Right forelimb (tissue), 1 donor: ENCODE measurements around the gene VPS37B.
"Not testable (repeated sequence)": the region's sequence is repeated elsewhere in the genome, so short reads cannot be mapped to it uniquely, and the experiment has no call there.

ENCODE experiments used
- DNase-seq: peaks from one replicate; pipeline ENCODE4 v3.0.0-alpha.2; 2018

VPS37B gene, protein sequence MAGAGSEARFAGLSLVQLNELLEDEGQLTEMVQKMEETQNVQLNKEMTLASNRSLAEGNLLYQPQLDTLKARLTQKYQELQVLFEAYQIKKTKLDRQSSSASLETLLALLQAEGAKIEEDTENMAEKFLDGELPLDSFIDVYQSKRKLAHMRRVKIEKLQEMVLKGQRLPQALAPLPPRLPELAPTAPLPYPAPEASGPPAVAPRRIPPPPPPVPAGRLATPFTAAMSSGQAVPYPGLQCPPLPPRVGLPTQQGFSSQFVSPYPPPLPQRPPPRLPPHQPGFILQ

DNA sequence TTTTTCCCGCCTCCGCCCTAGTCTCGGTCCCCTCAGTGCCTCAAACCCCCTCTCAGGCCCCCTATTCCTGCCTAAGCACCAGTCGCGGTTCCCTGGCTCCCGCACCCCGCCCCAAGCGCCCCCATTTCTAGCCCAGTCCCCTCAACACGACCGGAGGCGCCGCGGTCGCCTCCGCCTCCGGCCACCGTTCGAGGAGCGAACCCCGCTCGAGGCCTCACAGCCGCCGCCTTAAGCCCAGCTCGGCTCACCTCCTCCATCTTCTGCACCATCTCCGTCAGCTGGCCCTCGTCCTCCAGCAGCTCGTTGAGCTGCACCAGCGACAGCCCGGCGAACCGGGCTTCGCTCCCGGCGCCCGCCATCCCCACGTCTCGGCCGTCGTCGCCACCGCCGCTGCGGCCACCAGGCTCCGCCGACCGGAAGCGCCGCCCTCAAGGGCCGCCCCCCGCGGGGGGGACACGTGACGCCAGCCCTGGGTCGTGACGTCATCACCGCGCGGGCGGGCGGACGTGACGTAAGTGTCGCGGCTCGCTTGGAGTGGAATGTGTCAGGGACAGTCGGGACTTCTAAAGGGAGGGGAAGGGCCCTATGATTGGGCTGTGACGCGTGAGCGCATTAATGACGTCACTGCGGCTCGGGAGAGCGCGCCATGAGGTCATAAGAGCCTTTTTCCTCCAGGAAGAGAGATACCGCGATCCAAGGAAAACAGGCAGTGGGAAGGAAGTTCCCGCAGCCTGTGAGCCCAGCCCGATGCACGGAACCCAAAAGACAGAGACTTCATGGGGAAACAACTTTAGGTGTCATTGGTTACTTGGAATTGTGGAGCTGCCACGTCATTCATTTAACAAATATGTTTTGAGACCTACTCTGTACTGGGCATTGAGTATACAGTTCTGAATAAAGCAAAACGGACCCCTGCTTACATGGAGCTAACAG is at the start of gene VPS37B:
Gene VPS37B, minus strand, starts transcription at position 421 of the 933 bp plus-strand sequence. Its CDS starts 62 bp downstream, at position 359.
- peak; percentile 93 for DNase-seq

DNA sequence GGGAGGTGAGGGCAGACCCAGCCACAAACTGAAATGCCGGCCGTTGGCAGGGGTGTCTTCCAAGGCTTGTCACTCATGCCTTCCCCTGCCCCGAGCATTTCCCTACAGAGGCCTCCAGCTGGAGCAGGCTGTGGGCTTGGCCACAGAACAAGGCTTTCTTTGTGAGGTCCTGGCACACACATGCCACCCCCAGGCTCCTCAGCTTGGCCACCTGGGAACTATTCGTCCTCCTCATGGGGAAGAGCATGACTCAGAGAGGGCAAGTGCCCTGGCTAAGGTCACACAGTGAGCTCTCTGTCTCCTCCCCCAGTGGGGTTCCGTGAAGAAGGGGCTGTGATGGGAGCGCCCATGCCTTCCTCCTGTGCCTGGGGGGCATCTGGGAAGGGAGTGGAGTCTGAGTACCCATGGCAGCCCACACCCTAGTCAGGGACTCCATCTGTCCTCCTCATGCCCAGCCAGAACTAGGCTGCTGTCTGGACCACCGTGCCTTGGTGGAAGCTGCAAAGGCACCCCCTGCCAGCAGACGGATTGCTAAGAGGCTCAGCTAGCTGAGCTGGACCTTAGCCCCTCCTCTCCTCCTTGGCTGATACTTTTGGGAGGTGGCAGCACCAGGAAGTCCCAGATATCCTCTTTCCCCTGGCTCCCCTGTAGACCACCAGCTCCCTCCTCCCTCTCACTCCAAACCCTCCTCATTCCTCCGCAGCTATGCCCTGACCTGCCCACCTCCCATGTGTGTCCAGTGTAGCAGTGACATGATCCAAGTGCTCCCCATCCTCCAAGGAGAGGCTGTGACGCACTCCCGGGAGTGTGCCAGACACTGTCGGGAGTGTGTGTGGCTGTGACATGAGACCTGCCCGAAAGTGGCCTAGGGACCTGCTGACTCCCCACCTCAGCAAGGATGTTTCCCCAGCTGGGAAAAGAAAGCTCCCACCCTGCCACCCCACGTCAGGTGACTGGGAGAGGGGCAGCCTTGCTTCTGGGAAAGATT is 49.0 kb upstream of the VPS37B start:
- peak; percentile 69 for DNase-seq

DNA sequence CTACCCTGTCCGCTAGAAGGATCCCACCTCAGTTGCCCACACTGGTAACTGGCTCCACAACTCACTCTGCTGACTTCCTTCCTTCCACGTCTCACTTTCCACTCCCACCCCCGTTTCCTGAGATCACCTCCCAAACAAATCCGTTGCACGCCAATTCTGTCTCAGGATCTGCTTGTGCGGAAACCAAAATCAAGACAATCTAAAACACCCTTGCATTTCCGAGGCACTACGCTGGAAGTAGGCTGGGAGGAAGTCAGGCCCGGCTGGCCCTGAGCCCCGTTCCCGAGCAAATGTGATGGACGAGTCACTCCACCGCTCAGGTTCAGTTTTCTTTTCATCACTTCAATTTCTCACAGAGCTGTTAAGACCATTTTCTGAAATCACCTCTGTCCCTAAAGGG is 47.3 kb upstream of the VPS37B start:
- DNase-seq, result no peak

DNA sequence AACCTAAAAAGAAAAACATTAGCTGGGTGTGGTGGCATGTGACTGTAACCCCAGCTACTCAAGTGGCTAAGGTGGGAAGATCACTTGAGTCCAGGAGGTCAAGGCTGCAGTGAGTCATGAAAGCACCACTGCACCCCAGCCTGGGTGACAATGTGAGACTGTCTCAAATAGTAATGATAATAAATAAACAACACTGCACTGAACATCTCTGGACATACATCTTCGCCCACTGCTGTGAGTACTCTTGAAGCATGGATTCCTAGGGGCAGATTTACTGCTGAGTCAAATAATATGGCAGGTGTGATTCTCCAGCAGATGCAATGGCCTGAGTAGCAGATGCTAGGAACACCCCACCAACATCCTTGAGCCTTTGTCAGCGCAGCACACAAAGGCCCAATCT is 46.7 kb upstream of the VPS37B start:
- DNase-seq, result no peak

DNA sequence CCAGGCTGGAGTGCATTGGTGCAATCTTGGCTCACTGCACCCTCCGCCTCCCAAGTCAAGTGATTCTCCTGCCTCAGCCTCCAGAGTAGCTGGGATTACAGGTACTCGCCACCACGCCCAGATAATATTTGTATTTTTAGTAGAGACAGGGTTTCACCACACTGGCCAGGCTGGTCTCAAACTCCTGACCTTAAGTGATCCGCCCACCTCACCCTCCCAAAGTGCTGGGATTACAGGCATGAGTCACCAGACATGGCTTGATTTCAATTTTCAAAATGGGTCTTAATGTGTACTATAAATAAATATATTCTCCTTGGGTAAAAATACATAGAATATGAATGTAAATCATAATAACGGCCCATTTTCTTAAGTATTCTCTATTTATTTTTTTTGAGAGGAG is 45.4 kb upstream of the VPS37B start:
- DNase-seq, result not testable (repeated sequence)

DNA sequence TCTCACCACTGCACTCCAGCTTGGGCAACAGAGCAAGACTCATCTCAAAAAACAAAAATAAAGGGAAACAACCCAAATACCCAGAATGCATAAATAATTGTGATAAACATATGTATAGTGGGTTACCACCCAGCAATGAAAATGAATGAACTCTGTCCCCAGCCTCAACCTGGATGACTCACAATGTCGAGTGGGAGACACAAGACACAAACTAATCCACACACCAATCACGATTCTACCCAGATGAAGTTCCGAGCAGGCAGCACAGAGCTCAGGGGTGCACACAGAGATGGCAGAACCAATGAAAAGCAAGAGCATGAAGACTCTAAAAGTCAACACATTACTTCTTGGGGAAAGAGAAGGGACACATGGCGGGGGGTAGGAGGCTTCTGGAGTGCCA is 43.2 kb upstream of the VPS37B start:
- DNase-seq, result no peak

DNA sequence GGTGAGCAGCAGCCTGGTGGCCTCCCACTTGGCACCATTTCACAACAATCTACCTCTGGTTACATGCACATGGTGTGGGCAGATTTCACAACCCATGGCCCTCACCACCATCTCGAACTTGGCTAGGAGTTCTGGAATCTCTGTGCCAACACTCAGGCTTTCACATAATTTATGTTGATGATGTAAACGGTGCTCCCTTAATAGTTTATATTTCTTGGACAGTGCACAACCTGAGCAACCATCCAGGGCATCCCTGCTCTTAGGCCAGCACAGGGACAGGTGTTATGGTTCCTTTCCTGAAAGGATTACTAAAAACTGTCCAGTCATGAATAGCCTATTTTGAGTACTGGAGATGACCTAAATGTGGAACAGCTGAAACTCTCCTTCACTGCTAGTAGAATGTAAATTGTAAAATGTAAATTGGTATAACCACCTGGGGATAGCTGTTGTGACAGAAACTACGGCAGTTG is 41.7 kb upstream of the VPS37B start:
- no peak for DNase-seq

DNA sequence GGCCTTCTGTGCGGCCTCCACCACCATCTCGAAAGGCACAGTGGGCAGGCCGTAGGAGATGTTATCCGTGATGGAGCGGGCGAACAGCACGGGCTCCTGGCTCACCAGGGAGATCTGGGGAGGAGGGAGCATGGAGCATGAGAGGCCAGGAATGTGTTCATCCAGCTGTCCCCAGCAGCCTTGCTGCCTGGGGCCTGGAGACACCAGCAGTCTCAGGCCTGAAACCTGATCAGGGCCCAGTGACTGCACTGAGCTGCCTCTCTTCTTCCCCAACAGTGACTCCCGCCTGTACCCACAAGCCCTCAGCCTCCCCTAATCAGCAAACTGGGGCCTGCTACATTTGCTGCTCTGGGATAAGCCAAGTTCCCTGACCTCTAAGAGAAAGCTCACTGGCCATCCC is 39.4 kb upstream of the VPS37B start:
- DNase-seq, result no peak

DNA sequence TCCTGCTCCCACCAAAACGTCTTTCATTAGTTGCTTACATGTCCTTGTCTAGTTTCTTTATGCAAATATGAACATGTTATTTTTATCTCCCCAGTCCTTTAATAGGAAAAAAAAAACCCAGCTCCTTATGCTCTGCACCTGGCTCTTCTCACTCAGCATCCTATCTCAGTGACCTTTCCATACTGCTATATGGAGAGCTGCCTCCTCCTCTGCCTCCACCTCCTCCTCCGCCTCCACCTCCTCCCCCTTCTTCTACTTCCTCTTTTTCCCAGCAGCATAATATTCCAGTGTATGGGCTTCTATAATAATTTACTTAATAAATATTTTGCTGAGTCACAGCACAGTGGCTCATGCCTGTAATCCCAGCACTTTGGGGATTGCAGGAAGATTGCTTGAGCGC is 38.8 kb upstream of the VPS37B start:
- no peak for DNase-seq

DNA sequence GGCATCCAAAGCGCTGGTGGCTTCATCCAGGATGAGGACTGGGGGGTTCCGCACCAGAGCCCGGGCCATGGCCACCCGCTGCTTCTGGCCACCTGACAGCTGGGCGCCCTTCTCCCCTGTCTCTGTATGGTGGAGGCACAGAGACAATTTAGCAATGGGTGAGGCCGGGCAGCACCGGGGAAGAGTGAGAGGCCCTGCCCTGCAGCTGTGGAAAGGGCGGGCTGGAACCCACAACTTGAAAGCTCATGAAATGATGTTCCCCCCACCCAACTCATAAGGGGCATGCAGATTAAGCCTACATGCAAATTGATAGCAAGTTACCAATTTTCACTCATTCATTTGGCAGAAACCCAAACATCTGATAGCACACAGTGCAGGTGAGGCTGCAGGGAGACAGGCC is 36.3 kb upstream of the VPS37B start:
- no peak for DNase-seq

DNA sequence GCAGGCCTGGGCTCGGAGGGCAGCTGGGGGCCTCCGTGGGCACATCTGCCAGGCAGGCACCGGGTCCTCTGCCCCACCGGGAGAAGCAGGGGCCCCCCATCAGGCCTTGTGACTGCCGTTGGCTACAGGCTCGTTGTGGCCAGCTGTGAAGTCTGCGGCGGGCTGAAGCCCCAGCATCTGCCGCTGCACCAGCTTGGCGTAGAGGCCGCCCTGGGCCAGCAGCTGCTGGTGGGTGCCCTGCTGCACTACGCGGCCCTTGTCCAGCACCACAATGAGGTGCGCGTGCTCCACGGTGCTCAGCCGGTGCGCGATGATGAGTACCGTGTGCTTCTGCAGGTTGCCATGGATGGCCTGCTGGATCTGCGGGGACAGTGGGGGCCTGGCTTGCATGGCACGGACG is 33.9 kb upstream of the VPS37B start:
- DNase-seq, result peak; percentile 40

DNA sequence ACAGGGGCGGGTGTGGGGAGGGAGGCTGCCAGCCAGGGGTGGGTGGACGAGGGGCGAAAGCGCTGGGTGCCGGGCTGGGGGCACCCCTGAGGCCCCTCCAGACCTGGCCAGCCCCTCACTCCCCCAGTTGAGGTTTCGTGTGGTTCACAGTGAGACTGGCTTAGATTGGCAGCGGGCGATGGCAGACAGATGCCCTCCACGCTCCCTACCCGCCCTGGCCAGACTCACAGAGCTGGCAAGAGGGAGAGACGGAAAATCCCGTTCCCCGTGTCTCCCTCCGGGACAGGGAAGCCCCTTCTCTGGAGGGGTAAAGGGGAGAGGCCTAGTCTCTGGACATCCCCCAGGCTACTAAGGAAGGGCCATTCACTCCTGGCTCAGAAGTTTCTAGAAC is 33.2 kb upstream of the VPS37B start:
- peak; percentile 28 for DNase-seq

DNA sequence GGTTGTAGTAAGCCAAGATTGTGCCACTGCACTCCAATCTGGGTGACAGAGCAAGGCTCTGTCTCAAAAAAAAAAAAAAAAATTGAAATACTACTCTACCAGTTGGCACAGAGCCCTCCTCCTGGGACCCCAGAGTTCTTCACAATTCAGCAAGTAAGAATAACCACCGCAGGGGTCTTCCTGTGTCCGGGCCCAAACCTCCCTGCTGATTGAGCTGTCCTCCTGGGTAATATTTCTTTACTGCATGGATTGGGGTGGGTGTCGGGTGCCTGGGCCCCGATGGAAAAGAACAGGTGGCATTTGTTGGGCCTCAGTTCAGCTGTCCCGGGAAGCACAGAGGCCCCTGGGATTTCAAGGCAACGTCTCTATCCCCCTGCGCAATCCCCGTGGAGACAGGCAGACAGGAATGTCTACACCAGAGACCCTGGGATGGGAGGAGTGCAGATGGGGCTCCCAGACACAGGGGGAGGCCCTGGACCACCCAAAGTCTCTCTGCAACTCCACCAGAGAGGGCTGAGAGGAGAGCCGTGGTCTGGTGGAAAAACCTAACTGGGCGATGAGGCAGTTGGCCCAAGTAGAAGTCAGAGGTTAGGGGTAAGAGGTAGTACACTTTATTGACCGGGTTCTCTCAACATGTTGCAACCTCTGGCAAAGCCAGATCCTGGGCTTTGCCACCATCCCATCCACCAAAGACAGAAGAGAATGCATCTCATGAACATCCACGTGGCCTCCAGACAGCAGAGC is 32.7 kb upstream of the VPS37B start:
- no peak for DNase-seq

DNA sequence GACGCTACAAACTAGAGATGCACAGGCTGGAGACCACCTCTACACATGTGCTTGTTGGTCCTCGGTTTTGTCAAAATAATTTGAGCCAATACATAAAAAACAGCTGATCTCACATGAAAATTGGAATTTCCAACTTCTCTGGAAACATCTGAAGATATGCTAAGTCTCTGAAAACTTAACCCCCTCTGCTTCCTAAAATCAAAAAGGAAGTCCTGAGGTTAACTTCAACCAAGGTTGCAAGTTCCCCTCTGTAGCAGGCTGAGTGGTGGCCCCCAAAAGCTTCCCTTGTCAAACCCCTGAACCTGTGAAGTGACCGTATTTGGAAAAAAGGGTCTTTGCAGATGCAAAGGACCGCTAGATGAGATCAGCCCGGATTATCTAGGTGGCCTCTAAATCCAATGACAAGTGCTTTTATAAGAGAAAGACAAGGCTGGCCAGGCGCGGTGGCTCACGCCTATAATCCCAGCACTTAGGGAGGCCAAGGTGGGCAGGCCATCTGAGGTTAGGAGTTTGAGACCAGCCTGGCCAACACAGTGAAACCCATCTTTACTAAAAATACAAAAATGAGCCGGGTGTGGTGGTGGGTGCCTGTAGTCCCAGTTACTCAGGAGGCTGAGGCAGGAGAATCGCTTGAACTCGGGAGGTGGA is 32.0 kb upstream of the VPS37B start:
- no peak for DNase-seq

DNA sequence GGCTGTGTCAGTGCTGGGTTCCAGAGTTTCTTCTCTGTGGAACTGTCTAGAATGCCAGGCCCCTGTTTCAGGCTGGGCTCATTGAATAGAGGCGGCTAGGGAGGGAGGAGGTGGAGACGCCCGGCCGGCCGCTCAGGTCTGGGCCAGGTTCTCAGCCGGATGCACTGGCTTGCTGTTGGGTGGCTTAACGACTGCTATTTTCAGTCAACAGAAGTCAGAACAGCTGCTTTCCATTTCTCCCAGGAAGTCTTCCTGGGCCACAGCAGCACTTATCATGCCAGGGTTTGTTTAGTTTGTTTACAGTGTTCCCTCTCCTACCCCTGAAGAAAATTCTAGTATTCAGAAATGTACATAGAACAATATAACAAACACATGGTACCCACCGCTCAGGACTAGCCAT is 26.0 kb upstream of the VPS37B start:
- DNase-seq, result no peak

DNA sequence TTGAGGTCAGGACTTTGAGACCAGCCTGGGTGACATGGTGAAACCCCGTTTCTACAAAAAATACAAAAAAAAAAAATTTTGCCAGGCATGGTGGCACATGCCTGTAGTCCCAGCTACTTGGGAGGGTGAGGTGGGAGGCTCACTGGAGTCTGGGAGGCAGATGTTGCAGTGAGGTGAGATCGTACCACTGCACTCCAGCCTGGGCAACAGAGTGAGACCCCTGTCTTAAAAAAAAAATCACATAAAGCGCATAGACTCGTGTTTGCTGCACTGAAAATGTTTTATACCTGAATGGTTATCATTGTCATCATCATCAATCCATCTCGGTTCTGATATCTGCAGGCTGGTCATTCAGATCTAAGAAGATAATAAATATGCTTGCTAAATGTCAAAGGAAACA is 24.8 kb upstream of the VPS37B start:
- no peak for DNase-seq

DNA sequence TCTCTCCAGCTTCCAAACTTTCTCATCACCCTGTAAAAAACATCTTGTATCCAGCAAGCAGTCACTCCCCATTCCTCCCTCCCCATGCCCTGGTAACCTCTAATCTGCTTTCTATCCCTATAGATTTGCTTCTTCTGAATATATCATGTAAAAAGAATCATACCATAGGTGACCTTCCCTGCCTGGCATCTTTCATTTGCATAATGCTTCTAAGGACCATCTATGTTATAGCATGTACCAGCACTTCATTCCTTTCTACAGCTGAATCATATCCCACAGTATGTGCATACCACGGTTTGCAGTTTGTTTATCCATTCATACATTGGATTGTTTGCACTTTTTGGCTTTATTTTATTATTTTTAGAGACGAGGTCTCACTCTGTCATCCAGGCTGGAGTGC is 22.9 kb upstream of the VPS37B start:
- no peak for DNase-seq

DNA sequence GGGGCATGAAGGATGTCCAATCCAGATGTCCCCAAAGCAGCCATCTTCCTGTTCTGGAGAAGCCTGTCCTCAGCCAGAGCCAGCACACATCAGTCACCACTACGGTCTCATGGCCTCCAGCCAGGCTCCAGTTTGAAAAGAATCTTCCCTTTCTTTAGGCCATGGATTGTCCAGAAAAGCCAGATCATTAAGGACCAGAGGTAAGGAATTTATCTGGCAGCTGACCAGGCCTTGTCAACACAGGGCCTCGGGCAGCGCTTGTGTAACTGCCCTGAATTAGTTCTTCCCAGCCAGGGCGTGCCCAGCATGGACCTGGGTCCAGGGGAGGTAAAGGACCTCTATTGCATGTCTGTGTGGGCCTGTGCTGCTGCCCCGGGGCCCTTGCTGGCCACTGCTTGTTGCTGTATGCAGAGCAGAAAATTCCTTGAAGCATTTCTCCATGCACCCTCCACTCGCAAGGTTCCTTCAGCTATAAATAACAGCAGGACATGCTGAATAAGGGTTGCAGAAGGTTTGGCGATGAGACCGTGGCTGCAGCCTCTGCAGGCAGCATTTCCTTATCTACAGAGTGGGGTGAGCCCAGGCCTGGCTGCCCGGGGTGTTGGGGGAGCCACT is 21.7 kb upstream of the VPS37B start:
- peak; percentile 48 for DNase-seq

DNA sequence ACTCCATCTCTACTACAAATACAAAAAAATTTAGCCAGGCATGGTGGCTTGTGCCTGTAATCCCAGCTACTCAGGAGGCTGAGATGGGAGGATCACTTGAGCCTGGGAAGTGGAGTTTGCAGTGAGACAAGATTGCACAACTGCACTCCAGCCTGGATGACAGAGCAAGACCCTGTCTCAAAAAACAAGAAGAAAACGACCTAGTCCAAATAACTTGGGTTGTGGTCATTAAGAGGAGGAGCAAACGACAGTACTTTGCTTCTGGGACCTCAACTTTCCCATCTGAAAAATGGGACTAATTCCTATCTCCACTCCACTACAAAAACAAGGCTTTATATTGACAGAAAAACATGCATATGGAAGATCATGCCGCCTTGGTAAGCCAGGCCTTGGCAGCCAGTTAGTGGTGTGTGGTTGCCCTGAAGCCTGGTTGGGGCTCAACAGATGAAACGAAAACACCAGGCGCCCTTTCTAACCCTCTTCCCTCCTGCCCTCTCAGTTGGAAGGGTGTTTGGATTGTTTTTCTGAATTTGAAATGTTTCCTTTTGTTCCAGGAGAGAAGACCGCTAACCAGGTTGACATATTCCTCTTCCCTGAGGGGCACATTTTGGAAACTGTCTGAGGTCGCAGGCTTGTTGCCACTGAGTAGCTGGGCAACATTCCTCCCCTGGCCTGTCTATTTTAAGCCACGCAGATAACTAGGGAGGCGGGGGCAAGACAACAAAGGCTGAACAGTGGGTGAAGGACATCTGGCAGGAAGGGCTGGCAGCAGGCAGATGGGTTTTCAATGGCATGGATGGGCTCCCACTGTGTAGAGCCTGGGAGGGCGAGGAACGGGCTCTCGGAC is 13.7 kb upstream of the VPS37B start:
- no peak for DNase-seq

DNA sequence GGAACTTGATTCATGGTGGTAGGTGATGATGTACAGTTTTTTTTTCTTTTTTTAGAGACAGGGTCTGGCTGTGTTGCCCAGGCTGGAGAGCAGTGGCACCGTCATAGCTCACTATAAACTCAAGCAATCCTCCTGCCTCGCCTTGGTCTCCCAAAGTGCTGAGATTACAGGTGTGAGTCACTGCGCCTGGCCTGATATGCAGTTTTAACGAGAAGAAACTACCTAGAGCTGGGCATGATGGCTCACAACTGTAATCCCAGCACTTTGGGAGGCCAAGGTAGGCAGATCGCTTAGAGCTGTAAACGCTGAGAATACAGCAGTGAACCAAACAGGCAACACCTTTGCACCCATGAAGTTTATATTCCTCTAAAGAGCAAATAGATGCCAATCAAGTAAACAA is 13.0 kb upstream of the VPS37B start:
- no peak for DNase-seq
